Heart right ventricle (tissue), 16 donors: Measurements from ENCODE around the gene ASPN. TPM values are rescaled to one million over a fixed set of nuclear protein-coding genes. Genes with fewer than 3 reads are reported as not detected.
A peak's percentile ranks its signal among the peaks of the same experiment; 100 is the strongest.

Experiments
- ATAC-seq, 8 donors: fragments of 200-7000 bp; cut with Tn5 transposase; one replicate each; pipeline ENCODE4 v1.9.1; 2020; ENCODE audit warnings: mild to moderate bottlenecking in 8 of 8, moderate library complexity in 8 of 8, moderate number of reproducible peaks in 1 of 8
- DNase-seq, 2 donors: peaks; one replicate each; pipeline ENCODE4 v3.0.0-alpha.2; 2020
- H3K27ac ChIP-seq, 10 donors: fragments of 200-600 bp; sonication (generic) in 2 of 10; one replicate each; pipeline versions ENCODE4 v1.5.0 to v1.8.0; 2020 to 2022; ENCODE audit warnings: mild to moderate bottlenecking in 3 of 10
- H3K27me3 ChIP-seq, 7 donors: fragments of 200-600 bp; one replicate each; pipeline ENCODE4 v1.8.0; 2021 to 2022; ENCODE audit warnings: mild to moderate bottlenecking in 2 of 7
- H3K36me3 ChIP-seq, 9 donors: fragments of 200-600 bp; sonication (generic) in 1 of 9; one replicate each; pipeline versions ENCODE4 v1.5.0 to v1.8.0; 2020 to 2022; ENCODE audit warnings: mild to moderate bottlenecking in 2 of 9
- H3K4me1 ChIP-seq, 9 donors: fragments of 200-600 bp; sonication (generic) in 1 of 9; one replicate each; pipeline versions ENCODE4 v1.5.0 to v1.8.0; 2020 to 2022; ENCODE audit warnings: mild to moderate bottlenecking in 4 of 9
- H3K4me3 ChIP-seq, 10 donors: fragments of 200-600 bp; sonication (generic) in 2 of 10; one replicate each; pipeline versions ENCODE4 v1.5.0 to v1.8.0; 2020 to 2022; ENCODE audit warnings: mild to moderate bottlenecking in 7 of 10, moderate library complexity in 2 of 10
- H3K9me3 ChIP-seq, 11 donors: fragments of 200-600 bp in 10 of 11; sonication (generic) in 2 of 11; one replicate each; pipeline versions ENCODE4 v1.5.0 to v1.8.0; 2013 to 2022; ENCODE audit warnings: mild to moderate bottlenecking in 2 of 11, control low read depth in 1 of 11, moderate library complexity in 1 of 11
- CTCF ChIP-seq, 9 donors: fragments of 200-600 bp; sonication (generic) in 2 of 9; IDR thresholded peaks; one replicate each; pipeline versions ENCODE4 v1.5.0 to v1.8.0; 2021 to 2022; ENCODE audit warnings: antibody characterized with exemption in 9 of 9, mild to moderate bottlenecking in 5 of 9, moderate library complexity in 1 of 9
- WGBS, 2 donors: extraction: QIAGEN DNeasy Blood & Tissue Kit; methylation state at CpG; one replicate each; pipeline ENCODE4 v1.1.7; 2013; ENCODE audit warnings: inconsistent platforms in 1 of 2; 5-methylcytosine and 5-hydroxymethylcytosine counted together
- intact Hi-C, 10 donors: fragments of 100-400 bp; cut with DNase I; formaldehyde crosslinking; loops; one replicate each; pipeline versions ENCODE4 v1.11.1 to v1.14.2; 2022
- polyA plus RNA-seq, 2 donors: library from polyadenylated mRNA; stranded (reverse); fragments of 200-250 nt; gene quantifications; one replicate each; pipeline ENCODE4 v1.2.3, GENCODE V29; 2013
- total RNA-seq, 10 donors: library from RNA; stranded (reverse); fragmentation: NEBNext Ultra II Directional in 3 of 10; extraction: Animal tissue kit (Norgen Biotek cat#: 25700) in 3 of 10; gene quantifications; one replicate each; pipeline versions ENCODE4 v1.2.1 to v1.2.4, GENCODE V29; 2021 to 2023
- donor health status: Arrhythmogenic right ventricular cardiomyopathy.
- donor health status: ischemic (EF 13 %, LVEDD 7.1; RV severe dilation, severe dysfunction).
- donor health status: healthy with polysubstance abuse.
- donor health status: DM: no; HTN: yes; CAD: no.
- donor health status: DM: no; HTN: no; CAD: no.
- donor health status: ischemic (EF 25% LVEDD 6.9; RV normal size, moderate dysfunction).
- donor health status: ischemic (EF 25% LVEDD 5.7; RV mildly dilated, moderate dysfunction).
- donor health status: healthy.
- donor health status: DM: yes; HTN: yes; CAD: no.
- donor health status: Ischemic cardiomyopathy.
- donor health status: ischemic (EF 35%, LVEDD 5.7; RV mildly dilated, moderate dysfunction).
- donor health status: nonischemic (EF 11% LVEDD 7.7; RV severe dilation, severe dysfunction).
- donor health status: DM: yes; HTN: yes; CAD: no.
- donor health status: PGD.
- donor health status: ischemic (EF 29% LVEDD 5.4; RV normal size, mild dysfunction).
- donor health status: nonischemic (EF 23%, LVEDD 6.1; RV moderate dilation, normal function).

The ASPN gene
- total and polyA plus RNA-seq, 12 donors: 2.3 to 29.6 (median 16.9) TPM

- H3K9me3 ChIP-seq: no peaks in the 10 kb centered on the region
- WGBS, 2 donors: 86 to 95% methylated on average over 2 of the region's 2 CpGs
- peak overlapping the region in 7 of 10 donors; percentile 2 to 72 (median 56) for H3K27ac ChIP-seq
- peaks cover 7 to 59% (median 39%) of the 10 kb centered on the region in 9 donors for H3K4me1 ChIP-seq
- DNase-seq: no peak
- TF ChIP-seq CTCF (IDR thresholded peaks at IDR 0.05): no peak
- peaks cover 0 to 4% (median 0%) of the 10 kb centered on the region in 9 donors for H3K36me3 ChIP-seq
- intact Hi-C loops: loop anchor here in 4 of 10 donors (5.0 to 10.0 kb wide), 4 partner anchors 88 to 128 kb away; no protein-coding TSS in a partner anchor
- H3K4me3 ChIP-seq: no peak overlapping the region
- no peaks in the 10 kb centered on the region for H3K27me3 ChIP-seq
- peak in 1 of 8 donors; percentile 25 for ATAC-seq
Observed at GRCh38 chr9:92507005-92507404, 24.7 kb upstream of the ASPN start.

GRCh38 chr9:92506184-92506857, 24.0 kb upstream of the ASPN start:
- peak; percentile 36 to 79 (median 54) for ATAC-seq
- H3K4me3 ChIP-seq: no peak overlapping the region
- no peak for TF ChIP-seq CTCF (IDR thresholded peaks at IDR 0.05)
- intact Hi-C loops: loop anchor here in 4 of 10 donors (5.0 to 10.0 kb wide), 4 partner anchors 88 to 128 kb away; no protein-coding TSS in a partner anchor
- H3K4me1 ChIP-seq: peaks cover 7 to 65% (median 39%) of the 10 kb centered on the region in 9 donors
- no peaks in the 10 kb centered on the region for H3K9me3 ChIP-seq
- H3K27me3 ChIP-seq: no peaks in the 10 kb centered on the region
- WGBS, 2 donors: 73 to 80% methylated on average over 3 of the region's 3 CpGs
- H3K27ac ChIP-seq: peak overlapping the region in 9 of 10 donors; percentile 26 to 72 (median 53)
- no peak for DNase-seq
- peaks cover 0 to 4% (median 0%) of the 10 kb centered on the region in 9 donors for H3K36me3 ChIP-seq

- peak overlapping the region in 3 of 10 donors; percentile 4 to 72 (median 31) for H3K27ac ChIP-seq
Observed at GRCh38 chr9:92504881-92505280, 22.6 kb upstream of the ASPN start.

More at GRCh38 chr9:92504881-92505280, 22.6 kb upstream of the ASPN start:
- 97% methylated on average over 2 of the region's 2 CpGs for WGBS, 2 donors
- TF ChIP-seq CTCF (IDR thresholded peaks at IDR 0.05): no peak
- Histone ChIP-seq H3K36me3 (peaks cover 0 to 8% (median 0%) of the 10 kb centered on the region in 9 donors), H3K4me3 (no peak overlapping the region), H3K4me1 (peaks cover 7 to 66% (median 39%) of the 10 kb centered on the region in 9 donors), H3K9me3 (no peaks in the 10 kb centered on the region), H3K27me3 (no peaks in the 10 kb centered on the region)
- ATAC-seq (no peak), DNase-seq (no peak)
- intact Hi-C loops: loop anchor here in 4 of 10 donors (5.0 to 10.0 kb wide), 4 partner anchors 90 to 130 kb away; no protein-coding TSS in a partner anchor
